B cell (primary cell): ENCODE measurements around the gene DNAH6. TPM values are rescaled to one million over a fixed set of nuclear protein-coding genes. Genes with fewer than 3 reads are reported as not detected.

Experiments
- ATAC-seq: fragments of 200-7000 bp; cut with Tn5 transposase; one replicate; pipeline ENCODE4 v1.10.0; 2021; ENCODE audit warnings: low read depth, mild to moderate bottlenecking, moderate number of reproducible peaks, moderate library complexity
- CTCF ChIA-PET: fragments of 350-600 bp; sonication (Branson Sonifier 250); formaldehyde crosslinking; loops from one replicate; lab custom pipeline; 2021; ENCODE audit warnings: antibody characterized with exemption, inconsistent platforms; lab: Charles Lee
- POLR2A ChIA-PET: fragments of 350-600 bp; sonication (Branson Sonifier 250); formaldehyde crosslinking; loops from one replicate; lab custom pipeline; 2021; ENCODE audit warnings: antibody characterized with exemption; lab: Charles Lee
- DNase-seq: peaks from one replicate; pipeline ENCODE4 v3.0.0; 2013
- H2AFZ ChIP-seq: 2 replicates; pipeline ENCODE4 v1.6.1; 2012; ENCODE audit warnings: mild to moderate bottlenecking, low read depth, low read length; ENCODE audit not compliant: insufficient read depth, poor library complexity, severe bottlenecking
- H3K27ac ChIP-seq, 2 donors: 1 replicate in 1 of 2; 2 replicates in 1 of 2; pipeline ENCODE4 v1.5.1; 2012 to 2013; ENCODE audit warnings: low read length in 2 of 2, mild to moderate bottlenecking in 2 of 2, moderate library complexity in 1 of 2
- H3K27me3 ChIP-seq, 4 experiments: fragments of 200-600 bp in 1 of 4; sonication (generic) in 1 of 4; replicated peaks in 1 of 4; 1 replicate in 2 of 4; 2 replicates in 2 of 4; pipeline versions ENCODE4 v1.6.1 to v1.7.0; 2013 to 2016; ENCODE audit warnings: low read length in 3 of 4, mild to moderate bottlenecking in 2 of 4, mixed read lengths in 1 of 4, moderate library complexity in 1 of 4; ENCODE audit not compliant: insufficient read depth in 4 of 4, control insufficient read depth in 3 of 4; ENCODE audit errors: control extremely low read depth in 1 of 4
- H3K36me3 ChIP-seq, 2 experiments: replicated peaks in 1 of 2; 1 replicate in 1 of 2; 2 replicates in 1 of 2; pipeline versions ENCODE4 v1.6.1 to v1.7.1; 2013; ENCODE audit warnings: low read length in 1 of 2; ENCODE audit not compliant: insufficient read depth in 2 of 2, control insufficient read depth in 1 of 2; ENCODE audit errors: control extremely low read depth in 1 of 2, extremely low read depth in 1 of 2
- H3K4me1 ChIP-seq, 2 donors: fragments of 200-600 bp in 1 of 2; sonication (generic) in 1 of 2; 1 replicate in 1 of 2; 2 replicates in 1 of 2; pipeline versions ENCODE4 v1.5.1 to v1.6.1; 2013 to 2017; ENCODE audit warnings: low read length in 2 of 2; ENCODE audit not compliant: control insufficient read depth in 2 of 2, insufficient read depth in 2 of 2
- H3K4me2 ChIP-seq: replicated peaks from 2 replicates; pipeline ENCODE3; 2012; ENCODE audit warnings: mild to moderate bottlenecking, low read depth, low read length; ENCODE audit not compliant: poor library complexity, severe bottlenecking
- H3K4me3 ChIP-seq, 5 experiments: fragments of 200-600 bp in 1 of 5; sonication (generic) in 1 of 5; 1 replicate in 3 of 5; 2 replicates in 2 of 5; pipeline versions ENCODE4 v1.5.1 to v1.7.0; 2011 to 2016; ENCODE audit warnings: low read length in 4 of 5, mild to moderate bottlenecking in 4 of 5, low read depth in 2 of 5, control low read depth in 1 of 5, moderate library complexity in 1 of 5; ENCODE audit not compliant: insufficient read depth in 1 of 5; ENCODE audit errors: control extremely low read depth in 1 of 5, extremely low read depth in 1 of 5
- H3K79me2 ChIP-seq: fragments of 200-600 bp; sonication (generic); one replicate; pipeline ENCODE4 v1.6.0; 2016; ENCODE audit warnings: low read length; ENCODE audit not compliant: control insufficient read depth, insufficient read depth
- H3K9ac ChIP-seq: fragments of 200-600 bp; sonication (generic); 2 replicates; pipeline ENCODE4 v1.6.1; 2017; ENCODE audit warnings: mild to moderate bottlenecking, low read length, moderate library complexity
- H3K9me3 ChIP-seq, 3 donors: one replicate each; pipeline versions ENCODE4 v1.6.1 to v1.7.1; 2013; ENCODE audit warnings: low read length in 2 of 3; ENCODE audit not compliant: control insufficient read depth in 2 of 3, insufficient read depth in 1 of 3; ENCODE audit errors: control extremely low read depth in 1 of 3
- H4K20me1 ChIP-seq: 2 replicates; pipeline ENCODE4 v1.6.0; 2012; ENCODE audit warnings: mild to moderate bottlenecking, low read length; ENCODE audit not compliant: insufficient read depth, control insufficient read depth, poor library complexity, severe bottlenecking
- H3K27ac Mint-ChIP-seq: one replicate; pipeline ENCODE4 v1.8.0; 2021; ENCODE audit warnings: mixed read lengths
- H3K27me3 Mint-ChIP-seq: one replicate; pipeline ENCODE4 v1.8.0; 2021; ENCODE audit warnings: mixed read lengths
- H3K4me1 Mint-ChIP-seq: one replicate; pipeline ENCODE4 v1.8.0; 2021; ENCODE audit warnings: mixed read lengths
- H3K4me3 Mint-ChIP-seq: one replicate; pipeline ENCODE4 v1.8.0; 2021; ENCODE audit warnings: mixed read lengths
- H3K9me3 Mint-ChIP-seq: one replicate; pipeline ENCODE4 v1.8.0; 2022; ENCODE audit warnings: mixed read lengths; ENCODE audit not compliant: insufficient read depth
- EZH2 ChIP-seq: IDR thresholded peaks from 2 replicates; pipeline ENCODE4 v1.6.1; 2012; ENCODE audit warnings: borderline replicate concordance, low read depth, mild to moderate bottlenecking, moderate library complexity, low read length; ENCODE audit not compliant: insufficient read depth, poor library complexity, severe bottlenecking
- WGBS: methylation state at CpG from one replicate; pipeline ENCODE4 v1.1.5; 2013; ENCODE audit warnings: missing lambda C conversion rate; ENCODE audit not compliant: insufficient coverage; 5-methylcytosine and 5-hydroxymethylcytosine counted together
- intact Hi-C: fragments of 100-400 bp; cut with micrococcal nuclease; formaldehyde crosslinking; loops from one replicate; pipeline ENCODE4 v1.10.0; 2022
- polyA plus RNA-seq: library from polyadenylated mRNA; depleted of rRNA; stranded (reverse); fragments of >200 nt; gene quantifications from 2 replicates; pipeline ENCODE4 v1.2.3, GENCODE V29; 2012
- total RNA-seq, 2 donors: library from RNA; stranded (reverse); fragments of 120-200 nt in 1 of 2; gene quantifications; 1 replicate in 1 of 2; 2 replicates in 1 of 2; pipeline versions ENCODE4 v1.2.3 to v1.2.4, GENCODE V29; 2013 to 2022
- TF ChIP-seq, protein P1 (sequence below): fragments of 200-600 bp; IDR thresholded peaks from one replicate; pipeline ENCODE4 v1.8.0; 2022; ENCODE audit warnings: antibody characterized with exemption, mild to moderate bottlenecking

The DNAH6 gene
- total and polyA plus RNA-seq, 2 donors (not counting 1 experiment from before 2014, with no cell fraction given): 0.01 to 1.9 TPM

DNA sequence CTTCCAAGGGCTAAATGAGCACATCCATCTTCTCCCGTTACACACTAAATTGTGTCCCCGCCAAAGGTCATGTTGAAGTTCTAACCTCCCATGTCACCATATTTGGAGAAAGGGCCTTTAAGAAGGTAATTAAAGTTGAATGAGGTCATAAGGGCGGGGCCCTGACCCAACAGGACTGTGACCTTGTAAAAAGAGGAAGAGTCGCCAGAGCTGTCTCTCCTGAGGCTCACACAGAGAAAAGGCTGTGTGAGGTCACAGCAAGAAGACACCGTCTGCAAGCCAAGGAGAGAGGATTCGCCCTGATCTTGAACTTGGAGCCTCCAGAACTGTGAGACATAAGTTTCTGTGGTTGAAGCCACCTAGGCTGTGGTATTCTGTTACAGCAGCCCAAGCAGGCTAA lies 340.5 kb downstream of the DNAH6 start:
- CTCF ChIA-PET: interaction anchor here (0.6 to 3.4 kb wide), 3 partner anchors 8 to 80 kb away, joined by 3 to 12 read pairs (median 3); no protein-coding TSS in a partner anchor

DNA sequence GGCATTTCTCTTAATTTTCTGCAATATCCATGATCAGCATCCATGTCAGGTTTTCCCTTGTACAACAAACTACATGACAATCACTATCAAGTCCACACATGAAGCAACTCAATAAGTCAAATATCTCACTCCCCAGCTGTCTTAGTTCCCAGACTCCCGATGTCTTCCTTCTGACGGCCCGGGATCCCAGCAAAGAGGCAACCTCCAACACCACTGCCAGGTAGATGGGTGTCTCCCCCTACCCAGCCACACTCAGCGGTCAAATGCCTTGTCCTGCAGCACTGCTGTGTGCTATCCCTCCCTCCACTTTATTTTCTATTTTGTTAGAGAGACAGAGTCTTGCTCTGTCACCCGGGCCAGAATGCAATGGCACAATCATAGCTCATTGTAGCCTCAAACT lies 341.3 kb downstream of the DNAH6 start:
- DNase-seq: no peak
- Histone ChIP-seq H3K4me2 (no peak overlapping the region), H3K9ac (no peak overlapping the region), H3K4me3 (no peak overlapping the region), H3K4me1 (peaks cover 11 to 13% of the 10 kb centered on the region in 2 donors), H3K79me2 (peaks cover 43% of the 10 kb centered on the region), H4K20me1 (no peaks in the 10 kb centered on the region), H3K36me3 (no peaks in the 10 kb centered on the region), H3K9me3 (peaks cover 0 to 10% (median 9%) of the 10 kb centered on the region in 3 donors), H3K27ac (no peak overlapping the region), H2AFZ (no peak overlapping the region), H3K27me3 (no peaks in the 10 kb centered on the region)
- Mint-ChIP-seq H3K4me1 (peaks cover 24% of the 10 kb centered on the region), H3K27me3 (no peaks in the 10 kb centered on the region), H3K27ac (no peak overlapping the region), H3K9me3 (no peaks in the 10 kb centered on the region), H3K4me3 (no peak overlapping the region)
- no peak for TF ChIP-seq EZH2
- TF ChIP-seq, protein P1, sequence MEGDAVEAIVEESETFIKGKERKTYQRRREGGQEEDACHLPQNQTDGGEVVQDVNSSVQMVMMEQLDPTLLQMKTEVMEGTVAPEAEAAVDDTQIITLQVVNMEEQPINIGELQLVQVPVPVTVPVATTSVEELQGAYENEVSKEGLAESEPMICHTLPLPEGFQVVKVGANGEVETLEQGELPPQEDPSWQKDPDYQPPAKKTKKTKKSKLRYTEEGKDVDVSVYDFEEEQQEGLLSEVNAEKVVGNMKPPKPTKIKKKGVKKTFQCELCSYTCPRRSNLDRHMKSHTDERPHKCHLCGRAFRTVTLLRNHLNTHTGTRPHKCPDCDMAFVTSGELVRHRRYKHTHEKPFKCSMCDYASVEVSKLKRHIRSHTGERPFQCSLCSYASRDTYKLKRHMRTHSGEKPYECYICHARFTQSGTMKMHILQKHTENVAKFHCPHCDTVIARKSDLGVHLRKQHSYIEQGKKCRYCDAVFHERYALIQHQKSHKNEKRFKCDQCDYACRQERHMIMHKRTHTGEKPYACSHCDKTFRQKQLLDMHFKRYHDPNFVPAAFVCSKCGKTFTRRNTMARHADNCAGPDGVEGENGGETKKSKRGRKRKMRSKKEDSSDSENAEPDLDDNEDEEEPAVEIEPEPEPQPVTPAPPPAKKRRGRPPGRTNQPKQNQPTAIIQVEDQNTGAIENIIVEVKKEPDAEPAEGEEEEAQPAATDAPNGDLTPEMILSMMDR: no peak
- no peak for ATAC-seq
- POLR2A ChIA-PET: no interaction called here
- 97% methylated on average over 2 of the region's 5 CpGs for WGBS
- intact Hi-C loops: loop anchor here (5.0 kb wide), 1 partner anchor 75 kb away; no protein-coding TSS in a partner anchor
- CTCF ChIA-PET: interaction anchor here (0.7 to 3.4 kb wide), 6 partner anchors 23 to 360 kb away, joined by 3 to 12 read pairs (median 3); partner anchors contain the start of gene TRABD2A

More for the DNA sequence above, 340.5 kb downstream of the DNAH6 start:
- POLR2A ChIA-PET: no interaction called here
- Mint-ChIP-seq H3K27ac (no peak overlapping the region), H3K4me3 (no peak overlapping the region), H3K9me3 (no peaks in the 10 kb centered on the region), H3K27me3 (no peaks in the 10 kb centered on the region), H3K4me1 (peaks cover 24% of the 10 kb centered on the region)
- no peaks in the 10 kb centered on the region for H4K20me1 ChIP-seq
- H3K4me1 ChIP-seq: peaks cover 11 to 13% of the 10 kb centered on the region in 2 donors
- H3K27me3 ChIP-seq: no peaks in the 10 kb centered on the region
- peaks cover 0 to 17% (median 10%) of the 10 kb centered on the region in 3 donors for H3K9me3 ChIP-seq
- TF ChIP-seq, protein P1: no peak
- TF ChIP-seq EZH2: no peak
- ATAC-seq (peak; percentile 88), DNase-seq (peak; percentile 66)
- peak overlapping the region; percentile 7 for H3K4me2 ChIP-seq
- no peak overlapping the region for H3K9ac ChIP-seq
- H2AFZ ChIP-seq: no peak overlapping the region
- intact Hi-C loops: loop anchor here (5.0 kb wide), 1 partner anchor 74 kb away; no protein-coding TSS in a partner anchor
- no peak overlapping the region for H3K4me3 ChIP-seq
- no peaks in the 10 kb centered on the region for H3K36me3 ChIP-seq
- peaks cover 42% of the 10 kb centered on the region for H3K79me2 ChIP-seq
- no peak overlapping the region for H3K27ac ChIP-seq
- WGBS: 46% methylated on average over 4 of the region's 6 CpGs
